ENCODE measurements around the gene SPATA31D1. TPM values are rescaled to one million over a fixed set of nuclear protein-coding genes. Genes with fewer than 3 reads are reported as not detected.

Gene SPATA31D1
- total RNA-seq, 1 experiment from 2014 or later = not detected

GRCh38 chr9:82038897-82039296 is 50.3 kb downstream of the SPATA31D1 start:
- Histone ChIP-seq H2BK120ac (ENCODE audit: low read depth, low read length, poor library complexity, severe bottlenecking) (no peak overlapping the region), H3K4me2 (ENCODE audit: insufficient read depth, insufficient read length, low read length) (no peak overlapping the region), H3T11ph (ENCODE audit: low read length) (no peak overlapping the region), H3K56ac (ENCODE audit: insufficient read length, low read depth, low read length) (no peak overlapping the region), H3K23ac (ENCODE audit: insufficient read length, low read depth, low read length) (no peak overlapping the region), H4K20me1 (ENCODE audit: control insufficient read depth, insufficient read depth, insufficient read length) (no peaks in the 10 kb centered on the region), H3K23me2 (ENCODE audit: insufficient read length, low read depth, low read length, poor library complexity, severe bottlenecking) (no peaks in the 10 kb centered on the region), H3K14ac (ENCODE audit: insufficient read depth, low read length) (no peak overlapping the region), H3K9ac (ENCODE audit: extremely low read depth, insufficient read length, low read length) (no peak overlapping the region), H2BK5ac (ENCODE audit: insufficient read length, low read length) (no peak overlapping the region), H2BK12ac (ENCODE audit: insufficient read length, low read depth, low read length) (no peak overlapping the region), H2AK5ac (ENCODE audit: insufficient read length, low read length) (no peak overlapping the region), H2AFZ (ENCODE audit: low read length) (no peak overlapping the region), H3K18ac (ENCODE audit: insufficient read length, low read depth, low read length) (no peak overlapping the region), H3K4ac (ENCODE audit: low read depth, low read length) (no peak overlapping the region), H2BK15ac (ENCODE audit: low read depth, low read length) (no peak overlapping the region), H2BK20ac (ENCODE audit: low read depth, low read length, poor library complexity, severe bottlenecking) (no peak overlapping the region), H3K27me3 (ENCODE audit: insufficient read depth, low read length) (no peaks in the 10 kb centered on the region), H4K91ac (ENCODE audit: insufficient read length, low read depth, low read length) (no peak overlapping the region), H3K79me2 (ENCODE audit: insufficient read depth, low read length) (no peaks in the 10 kb centered on the region), H3K79me1 (ENCODE audit: insufficient read depth, low read depth, low read length, poor library complexity, severe bottlenecking) (no peaks in the 10 kb centered on the region), H3K9me3 (ENCODE audit: control insufficient read depth, low read depth, low read length) (no peaks in the 10 kb centered on the region), H3K4me1 (ENCODE audit: insufficient read depth, low read length) (no peaks in the 10 kb centered on the region), H3K27ac (ENCODE audit: insufficient read length, low read depth, low read length) (no peak overlapping the region), H4K8ac (replicated peaks; ENCODE audit: insufficient read length, low read depth, low read length) (no peak overlapping the region), H4K5ac (ENCODE audit: insufficient read length, low read depth, low read length) (no peak overlapping the region)
- DNase-seq = no peak
- Mint-ChIP-seq H3K27me3 (ENCODE audit: low read depth) (no peaks in the 10 kb centered on the region), H3K4me1 (no peaks in the 10 kb centered on the region), H3K4me3 (no peak overlapping the region), H3K27ac (no peak overlapping the region), H3K9me3 (no peaks in the 10 kb centered on the region), H3K36me3 (ENCODE audit: insufficient read depth in 1 of 3, low read depth in 3 of 3) (no peaks in the 10 kb centered on the region)
- no CpG with 5 or more reads among the region's 2 CpGs for WGBS (ENCODE audit: extremely low coverage, insufficient read length, low lambda C conversion rate)
- TF ChIP-seq CTCF (conservative IDR thresholded peaks at IDR 0.05) = no peak

Other genes starting within 250 kb of the SPATA31D1 start
- not detected in 2 replicates for gene SPATA31D4, start 60.3 kb upstream of the SPATA31D1 start, total RNA-seq (2021)
- gene SPATA31D3, start 45.3 kb upstream of the SPATA31D1 start, total RNA-seq (2021) = not detected in 2 replicates

Measured in H9 (cell line).